Endothelial cell of umbilical vein (primary cell): Measurements from ENCODE around the gene CLCA4. TPM values are rescaled to one million over a fixed set of nuclear protein-coding genes. Genes with fewer than 3 reads are reported as not detected.

Source experiments
- BruUV-seq: library from RNA; stranded (reverse); fragments of 400-500 nt; replicated peaks from 2 replicates; lab custom pipeline; 2021; lab: Mats Ljungman, UMichigan
- CTCF ChIA-PET: fragments of 300-600, 350-600 bp; sonication (Branson Sonifier 250); formaldehyde crosslinking; loops from one replicate; lab custom pipeline; 2021; ENCODE audit warnings: antibody characterized with exemption, inconsistent platforms; lab: Charles Lee
- POLR2A ChIA-PET: fragments of 300-600, 350-600 bp; sonication (Branson Sonifier 250); formaldehyde crosslinking; loops from one replicate; lab custom pipeline; 2021; ENCODE audit warnings: antibody characterized with exemption, inconsistent platforms; lab: Charles Lee
- DNase-seq: peaks from one replicate; pipeline ENCODE4 v3.0.0-alpha.2; 2011; ENCODE audit warnings: low read depth, low spot score
- FAIRE-seq: peaks from 2 replicates; lab custom pipeline; 2011; peaks lifted over from hg19 to GRCh38; lab: Jason Lieb, UNC
- H2AFZ ChIP-seq: 2 replicates; pipeline ENCODE4 v1.6.0; 2012; ENCODE audit warnings: low read depth, low read length, control low read depth, inconsistent platforms
- H3K27ac ChIP-seq: 2 replicates; pipeline ENCODE4 v1.5.1; 2011; ENCODE audit warnings: low read depth, mild to moderate bottlenecking, control low read depth, low read length, moderate library complexity; ENCODE audit not compliant: insufficient read depth
- H3K27me3 ChIP-seq, 2 experiments: 2 replicates each; pipeline versions ENCODE4 v1.6.0 to v1.6.1; 2011; ENCODE audit warnings: low read length in 2 of 2, mixed read lengths in 1 of 2; ENCODE audit not compliant: control insufficient read depth in 2 of 2, insufficient read depth in 2 of 2
- H3K36me3 ChIP-seq, 2 experiments: 2 replicates in 1 of 2; 3 replicates in 1 of 2; pipeline ENCODE4 v1.5.1; 2011; ENCODE audit warnings: low read length in 2 of 2, mild to moderate bottlenecking in 1 of 2, moderate library complexity in 1 of 2; ENCODE audit not compliant: control insufficient read depth in 2 of 2, insufficient read depth in 2 of 2; ENCODE audit errors: extremely low read depth in 1 of 2
- H3K4me1 ChIP-seq: 3 replicates; pipeline ENCODE4 v1.5.1; 2011; ENCODE audit warnings: mild to moderate bottlenecking, low read length; ENCODE audit not compliant: control insufficient read depth, insufficient read depth; ENCODE audit errors: extremely low read depth
- H3K4me2 ChIP-seq: 2 replicates; pipeline ENCODE4 v1.6.1; 2011; ENCODE audit warnings: low read length, control low read depth, mixed read lengths; ENCODE audit not compliant: insufficient read depth
- H3K4me3 ChIP-seq, 3 experiments: fragments of 200-600 bp in 1 of 3; sonication (generic), shearing (Covaris generic) in 1 of 3; replicated peaks in 1 of 3; 2 replicates each; pipeline ENCODE4 v1.5.1; 2011 to 2016; ENCODE audit warnings: control low read depth in 3 of 3, low read length in 3 of 3, mild to moderate bottlenecking in 2 of 3, inconsistent platforms in 1 of 3, low read depth in 1 of 3, moderate library complexity in 1 of 3; ENCODE audit not compliant: insufficient read depth in 1 of 3
- H3K79me2 ChIP-seq: 2 replicates; pipeline ENCODE4 v1.6.0; 2012; ENCODE audit warnings: low read length, inconsistent platforms; ENCODE audit not compliant: control insufficient read depth, insufficient read depth
- H3K9ac ChIP-seq: replicated peaks from 2 replicates; pipeline ENCODE3; 2011; ENCODE audit warnings: low read length, control low read depth; ENCODE audit not compliant: insufficient read depth; ENCODE audit errors: extremely low read depth
- H3K9me1 ChIP-seq: replicated peaks from 3 replicates; pipeline ENCODE4 v1.6.0; 2011; ENCODE audit warnings: mild to moderate bottlenecking, low read length; ENCODE audit not compliant: control insufficient read depth, insufficient read depth; ENCODE audit errors: extremely low read depth
- H3K9me3 ChIP-seq: replicated peaks from 2 replicates; pipeline ENCODE4 v1.5.1; 2012; ENCODE audit warnings: low read length, inconsistent platforms; ENCODE audit not compliant: control insufficient read depth, insufficient read depth
- H4K20me1 ChIP-seq: replicated peaks from 2 replicates; pipeline ENCODE3; 2011; ENCODE audit warnings: mild to moderate bottlenecking, low read length; ENCODE audit not compliant: control insufficient read depth, insufficient read depth; ENCODE audit errors: extremely low read depth
- CTCF ChIP-seq, 2 donors: IDR thresholded peaks; 1 replicate in 1 of 2; 2 replicates in 1 of 2; pipeline ENCODE4 v1.5.1; 2011; ENCODE audit warnings: low read length in 2 of 2, mild to moderate bottlenecking in 2 of 2, moderate library complexity in 2 of 2, control low read depth in 1 of 2, inconsistent platforms in 1 of 2, low read depth in 1 of 2; ENCODE audit not compliant: insufficient read depth in 1 of 2; ENCODE audit errors: extremely low read depth in 1 of 2
- EZH2 ChIP-seq: IDR thresholded peaks from 2 replicates; pipeline ENCODE4 v1.6.1; 2012; ENCODE audit warnings: borderline replicate concordance, low read depth, mild to moderate bottlenecking, moderate library complexity, low read length, inconsistent platforms; ENCODE audit not compliant: severe bottlenecking
- FOS ChIP-seq: IDR thresholded peaks from 2 replicates; pipeline ENCODE4 v1.6.1; 2011; ENCODE audit warnings: mild to moderate bottlenecking, low read length, moderate library complexity, borderline replicate concordance; ENCODE audit not compliant: insufficient read depth
- GATA2 ChIP-seq: IDR thresholded peaks from 2 replicates; pipeline ENCODE4 v1.7.0; 2011; ENCODE audit warnings: low read depth, mild to moderate bottlenecking, moderate library complexity, mixed read lengths, low read length; ENCODE audit not compliant: insufficient read length, insufficient read depth
- JUN ChIP-seq: IDR thresholded peaks from 2 replicates; pipeline ENCODE4 v1.6.1; 2011; ENCODE audit warnings: borderline replicate concordance, low read depth; ENCODE audit not compliant: insufficient read length, insufficient read depth
- MAX ChIP-seq: IDR thresholded peaks from 2 replicates; pipeline ENCODE4 v1.6.1; 2011; ENCODE audit not compliant: insufficient read depth, insufficient read length
- MYC ChIP-seq: IDR thresholded peaks from one replicate; pipeline ENCODE4 v1.6.1; 2011; ENCODE audit warnings: mild to moderate bottlenecking, low read depth, low read length
- POLR2A ChIP-seq: IDR thresholded peaks from 2 replicates; pipeline ENCODE4 v1.6.1; 2012; ENCODE audit warnings: low read depth, mild to moderate bottlenecking, control low read depth, low read length
- POLR2AphosphoS5 ChIP-seq: IDR thresholded peaks from 2 replicates; pipeline ENCODE4 v1.6.1; 2012; ENCODE audit warnings: low read depth, mild to moderate bottlenecking, control low read depth, low read length, moderate library complexity; ENCODE audit not compliant: insufficient read depth
- dilution Hi-C: fragments of 300-500 bp; cut with MboI; formaldehyde crosslinking; loops from one replicate; pipeline ENCODE4 v1.15.0; 2019; ENCODE audit warnings: low sequenced_read_pairs; ENCODE audit not compliant: extremely low pct_ligation_motif_present
- intact Hi-C: fragments of 100-400 bp; cut with micrococcal nuclease; formaldehyde crosslinking; loops from one replicate; pipeline ENCODE4 v1.10.0; 2022
- polyA plus RNA-seq, 4 experiments: library from polyadenylated mRNA; depleted of rRNA in 3 of 4; stranded (reverse) in 3 of 4; unstranded in 1 of 4; fragments of >200 nt; gene quantifications; 2 replicates each; pipeline versions ENCODE4 v1.2.1 to v1.2.3, GENCODE V29; 2011 to 2012; ENCODE audit warnings: missing spikeins in 1 of 4
- total RNA-seq: library from RNA; stranded (reverse); gene quantifications from 2 replicates; pipeline ENCODE4 v1.2.3, GENCODE V29; 2021

The CLCA4 gene
- total and polyA plus RNA-seq, 2 donors (not counting 3 experiments of a cell fraction or from before 2014, with no cell fraction given): not detected

GRCh38 chr1:86563849-86564248 is 17.0 kb downstream of the CLCA4 start:
- no peak for FAIRE-seq
- Histone ChIP-seq H3K4me1 (no peaks in the 10 kb centered on the region), H3K9ac (no peak overlapping the region), H4K20me1 (no peaks in the 10 kb centered on the region), H2AFZ (no peak overlapping the region), H3K36me3 (no peaks in the 10 kb centered on the region), H3K4me2 (no peak overlapping the region), H3K79me2 (no peaks in the 10 kb centered on the region), H3K27me3 (peaks cover 3 to 5% of the 10 kb centered on the region in 2 experiments), H3K9me1 (no peaks in the 10 kb centered on the region), H3K9me3 (no peaks in the 10 kb centered on the region), H3K4me3 (no peak overlapping the region), H3K27ac (no peak overlapping the region)
- POLR2A ChIA-PET: no interaction called here
- intact Hi-C loops: no loop called here
- no TSS peak for BruUV-seq
- TF ChIP-seq MYC: no peak
- TF ChIP-seq CTCF (IDR thresholded peaks at IDR 0.05; ENCODE audit: extremely low read depth in 1 of 2, insufficient read depth in 1 of 2, low read depth in 1 of 2, low read length in 2 of 2): no peak
- no peak for TF ChIP-seq EZH2
- no peak for TF ChIP-seq POLR2AphosphoS5
- TF ChIP-seq MAX: no peak
- TF ChIP-seq POLR2A: no peak
- TF ChIP-seq JUN: no peak
- TF ChIP-seq FOS: no peak
- no peak for TF ChIP-seq GATA2
- DNase-seq: no peak
- CTCF ChIA-PET: no interaction called here
- dilution Hi-C loops: no loop called here
